Ramos (cell line): ENCODE measurements around the gene EPSTI1.

Experiments
- in situ Hi-C: fragments of 300-500 bp; cut with MboI; formaldehyde crosslinking; loops from one replicate; pipeline ENCODE4 v1.14.3; 2022; ENCODE audit warnings: low sequenced_read_pairs; ENCODE audit not compliant: unreplicated experiment

The EPSTI1 gene

GRCh38 chr13:42977219-42977659 lies 14.8 kb downstream of the EPSTI1 start:
- in situ Hi-C loops, result no loop called here

DNA sequence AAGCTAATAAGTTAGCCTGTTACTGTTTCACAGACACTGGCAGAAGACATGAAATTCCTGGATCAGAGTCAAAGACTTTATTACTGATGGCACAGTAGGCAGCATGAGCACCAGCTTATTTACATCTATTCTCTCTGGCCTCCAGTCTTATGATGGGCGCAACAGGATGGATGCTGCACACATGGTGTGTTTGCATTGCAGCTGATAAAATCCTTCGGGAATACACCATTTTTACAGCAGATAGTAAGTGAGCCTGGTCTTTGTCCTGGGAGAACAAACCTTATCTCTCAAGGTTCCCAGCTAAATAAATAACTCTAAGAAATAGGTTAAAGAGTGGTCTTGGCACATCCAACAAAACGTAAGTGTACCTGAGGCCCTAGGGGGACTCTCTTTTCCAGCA lies 16.0 kb downstream of the EPSTI1 start:
- in situ Hi-C loops, result no loop called here

DNA sequence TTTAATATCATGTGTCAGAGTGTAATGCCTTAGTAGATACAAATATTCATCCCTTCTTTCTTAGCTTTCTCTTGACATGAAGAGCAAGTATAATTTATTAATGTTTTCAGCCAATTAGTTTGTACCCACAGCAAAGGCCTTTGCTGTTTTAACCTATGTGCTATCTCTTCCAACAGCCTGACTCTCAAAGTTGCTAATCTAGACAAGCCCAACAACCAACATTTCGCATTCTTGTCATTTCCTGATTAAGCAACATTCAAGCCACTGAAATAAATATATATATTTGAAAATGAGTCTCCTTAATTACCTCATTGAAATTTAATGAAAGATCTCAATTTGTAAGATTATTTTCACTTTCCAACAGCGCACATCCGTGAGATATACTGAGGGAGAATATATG lies 18.5 kb downstream of the EPSTI1 start:
- in situ Hi-C loops, result no loop called here

- in situ Hi-C loops, result no loop called here
These were observed 20.2 kb downstream of the EPSTI1 start for GRCh38 chr13:42971691-42972347.

- in situ Hi-C loops, result no loop called here
These were observed 21.0 kb downstream of the EPSTI1 start for GRCh38 chr13:42970824-42971690.

- in situ Hi-C loops, result no loop called here
These were observed 22.4 kb downstream of the EPSTI1 start for GRCh38 chr13:42969565-42970172.

- in situ Hi-C loops, result no loop called here
These were observed 23.1 kb downstream of the EPSTI1 start for GRCh38 chr13:42968906-42969305.

DNA sequence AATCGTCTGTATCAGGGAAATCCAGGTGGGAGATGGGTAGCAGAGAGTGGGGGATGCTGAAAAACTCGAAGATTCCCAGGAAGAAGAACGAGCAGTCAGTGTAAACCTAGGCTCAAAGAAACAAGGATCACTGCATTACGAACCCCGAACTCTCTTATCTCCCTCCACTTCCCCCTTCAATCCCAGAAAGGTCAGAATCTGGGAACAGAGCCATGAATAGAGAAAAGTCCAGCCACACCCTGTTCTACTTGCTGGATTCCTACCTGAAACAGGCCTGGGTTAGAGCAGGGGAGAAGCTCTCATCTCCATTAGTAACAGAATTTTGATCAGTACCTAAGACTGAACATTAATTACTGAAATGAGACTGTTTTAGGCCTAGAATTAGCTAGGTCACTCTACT lies 24.4 kb downstream of the EPSTI1 start:
- in situ Hi-C loops, result no loop called here

GRCh38 chr13:42965281-42965680 lies 26.8 kb downstream of the EPSTI1 start:
- in situ Hi-C loops, result no loop called here

DNA sequence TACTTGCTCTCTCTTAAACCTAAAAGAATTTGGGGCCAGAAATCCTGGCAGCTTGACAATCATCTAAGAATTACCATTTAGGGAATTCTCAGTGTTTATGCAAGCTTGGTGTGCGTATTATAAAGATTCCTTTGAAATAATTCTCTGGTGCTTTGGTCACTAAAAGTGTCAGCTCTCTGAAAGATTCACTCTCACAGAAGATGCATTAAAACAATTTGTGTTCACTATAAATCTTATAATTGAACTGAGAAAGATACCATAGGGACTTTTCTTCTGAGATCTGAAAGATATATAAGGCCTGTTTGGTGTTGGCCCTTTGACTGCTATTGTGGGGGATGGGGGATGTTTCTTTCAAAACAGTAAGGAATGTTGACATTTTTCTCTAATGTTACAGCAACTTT lies 27.3 kb downstream of the EPSTI1 start:
- in situ Hi-C loops, result no loop called here

DNA sequence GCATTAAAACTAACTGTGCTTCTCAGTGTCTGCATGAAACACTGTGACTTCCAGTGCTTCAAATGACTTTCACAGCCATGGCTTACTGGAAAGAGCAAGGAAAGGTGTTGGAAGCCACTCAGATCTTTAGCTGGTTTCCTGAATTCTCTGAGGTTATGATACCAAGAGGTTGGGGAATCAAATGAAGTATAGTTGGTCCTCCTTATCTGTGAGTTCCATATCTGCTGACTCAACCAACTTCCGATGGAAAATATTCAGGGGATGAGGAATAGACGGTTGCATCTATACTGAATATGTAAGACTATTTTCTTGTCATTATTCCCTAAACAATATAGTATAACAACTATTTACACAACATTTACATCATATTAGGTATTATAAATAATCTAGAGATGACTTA lies 32.4 kb downstream of the EPSTI1 start:
- in situ Hi-C loops, result no loop called here

DNA sequence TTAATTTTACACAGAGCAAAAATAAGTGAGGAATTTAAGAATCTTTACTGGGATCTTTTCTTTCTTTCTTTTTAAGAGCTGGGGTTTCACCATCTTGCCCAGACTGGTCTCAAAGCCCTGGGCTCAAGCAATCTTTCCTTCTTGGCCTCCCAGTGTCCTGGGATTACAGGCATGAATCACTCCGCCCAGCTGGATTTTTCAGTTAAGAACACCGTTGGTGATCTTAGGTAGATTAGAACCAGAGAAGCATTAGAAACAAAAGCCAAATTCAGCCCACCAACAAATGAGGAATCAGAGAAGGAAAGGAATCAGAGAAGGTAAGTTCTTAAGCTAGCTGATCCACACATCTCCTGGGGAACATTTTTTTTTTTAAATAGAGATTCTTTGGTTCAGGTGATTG lies 34.2 kb downstream of the EPSTI1 start:
- in situ Hi-C loops, result no loop called here

- in situ Hi-C loops, result no loop called here
These were observed 41.9 kb downstream of the EPSTI1 start for GRCh38 chr13:42950181-42950580.

- in situ Hi-C loops, result no loop called here
These were observed 44.1 kb downstream of the EPSTI1 start for GRCh38 chr13:42947925-42948324.

DNA sequence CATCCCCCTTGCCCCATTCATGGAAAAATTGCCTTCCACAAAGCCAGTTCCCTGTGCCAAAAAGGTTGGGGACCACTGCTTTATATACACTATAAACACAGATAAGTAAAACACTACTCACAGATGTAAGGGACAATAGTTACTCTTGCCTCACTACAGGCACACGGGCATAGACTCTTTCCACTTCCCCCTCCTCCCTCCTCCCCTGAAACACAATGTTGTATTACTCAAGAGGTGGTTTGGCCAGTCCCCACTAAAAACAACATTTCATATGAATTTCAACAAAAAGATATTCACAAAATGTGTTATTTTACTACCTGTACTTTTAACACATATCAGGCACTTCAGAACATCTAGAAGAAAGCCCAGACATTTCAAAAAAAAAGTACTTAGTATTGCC lies 45.1 kb downstream of the EPSTI1 start:
- in situ Hi-C loops, result no loop called here

DNA sequence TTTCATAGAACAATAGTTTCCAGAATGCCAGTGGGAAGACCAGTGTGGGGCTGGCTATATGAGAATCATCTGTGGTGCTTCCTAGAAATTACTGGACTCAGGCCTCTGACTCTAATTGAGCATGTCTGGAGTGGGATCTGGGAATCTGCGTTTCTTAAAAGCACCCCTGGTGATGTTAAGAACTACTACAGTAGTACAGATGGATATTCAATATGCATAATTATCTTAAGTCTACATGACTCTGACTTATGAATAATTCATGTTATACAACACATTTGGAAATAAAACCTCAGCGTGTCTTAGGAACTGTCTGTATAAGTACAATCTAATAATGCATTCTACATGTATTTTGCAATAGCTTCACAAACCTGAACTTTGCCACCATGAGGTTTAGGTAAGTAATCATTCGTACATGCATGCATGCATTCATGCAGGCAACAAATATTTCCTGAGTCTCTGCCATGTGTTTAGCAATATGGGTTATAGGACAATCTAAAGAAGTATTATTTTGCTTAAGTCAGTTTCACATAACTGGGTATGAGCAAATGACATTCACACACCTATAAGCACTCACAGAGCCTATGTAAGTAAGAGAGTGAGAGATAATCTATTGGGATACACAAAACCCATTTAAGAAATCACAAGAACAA lies 62.0 kb downstream of the EPSTI1 start:
- in situ Hi-C loops, result no loop called here

DNA sequence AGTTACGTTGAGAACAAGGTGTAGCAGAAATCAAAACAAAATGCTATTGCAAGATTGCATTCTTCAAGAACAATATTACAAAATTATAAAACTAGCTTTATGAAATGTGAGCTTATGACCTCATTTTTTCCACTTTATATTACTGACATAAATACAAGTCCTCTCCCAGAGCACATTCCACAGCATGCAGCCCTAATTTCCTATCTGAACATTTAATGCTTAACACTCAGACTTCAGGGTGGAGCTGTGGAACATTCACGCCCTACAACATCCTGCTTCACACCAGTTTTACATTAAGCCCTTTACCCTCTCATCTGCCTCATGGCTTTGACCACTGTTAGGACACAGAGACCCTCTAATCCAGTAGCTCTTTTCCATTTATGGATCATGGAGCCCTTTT lies 65.5 kb downstream of the EPSTI1 start:
- in situ Hi-C loops, result no loop called here

- in situ Hi-C loops, result no loop called here
These were observed 66.0 kb downstream of the EPSTI1 start for GRCh38 chr13:42926043-42926442.

DNA sequence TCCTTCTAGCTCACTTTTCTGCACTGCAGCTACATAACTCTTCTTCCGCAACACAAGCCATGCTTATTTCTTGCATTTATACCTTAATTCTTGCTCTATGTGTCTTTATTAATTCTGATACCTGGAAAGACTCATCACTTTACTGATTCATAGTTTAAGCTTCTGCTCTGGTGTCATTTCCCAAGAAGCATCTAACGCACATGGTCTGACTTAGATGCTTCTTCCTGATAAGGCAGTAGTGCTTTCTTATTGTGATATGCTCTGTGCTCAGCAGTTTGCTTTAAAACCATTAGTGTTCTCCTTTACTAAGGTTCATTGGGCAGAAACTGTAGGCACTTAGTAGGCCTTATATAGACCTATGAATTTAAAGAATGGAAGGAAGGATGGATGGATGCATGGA lies 66.4 kb downstream of the EPSTI1 start:
- in situ Hi-C loops, result no loop called here

DNA sequence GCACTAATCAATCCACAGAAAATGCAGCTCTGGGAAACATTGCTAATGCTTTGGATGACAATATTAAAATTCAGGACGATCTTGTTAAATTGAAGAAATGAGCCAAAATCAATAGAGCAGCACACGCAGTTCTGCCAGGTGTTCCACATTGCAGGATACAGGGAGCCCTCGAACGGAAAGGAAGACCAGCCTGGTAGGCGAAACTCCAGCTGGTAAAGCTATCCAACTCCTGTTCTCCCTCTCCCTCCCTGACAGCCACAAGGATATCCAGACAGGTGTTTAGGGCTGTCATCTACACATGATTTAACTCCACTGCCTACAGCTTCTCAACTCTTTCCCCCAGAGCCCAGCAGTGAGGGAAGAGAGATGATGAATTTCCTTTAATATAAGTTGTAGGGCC lies 67.7 kb downstream of the EPSTI1 start:
- in situ Hi-C loops, result no loop called here

GRCh38 chr13:42907745-42908144 lies 84.3 kb downstream of the EPSTI1 start:
- in situ Hi-C loops, result no loop called here
